Memory B cell (primary cell): Measurements from ENCODE around the gene TMEM100.

ENCODE experiments used
- ATAC-seq: fragments of 150-1000 bp; cut with Tn5 transposase; 2 replicates; pipeline ENCODE4 v1.10.0; 2021; ENCODE audit warnings: low read depth, mild to moderate bottlenecking, moderate library complexity
- DNase-seq, 2 donors: peaks; one replicate each; pipeline ENCODE4 v3.0.0; 2022; ENCODE audit warnings: low spot score in 2 of 2
- H3K27ac Mint-ChIP-seq: one replicate; pipeline ENCODE4 v1.8.0; 2022; ENCODE audit warnings: mild to moderate bottlenecking, moderate library complexity, mixed read lengths
- H3K27me3 Mint-ChIP-seq: one replicate; pipeline ENCODE4 v1.8.0; 2022; ENCODE audit warnings: mixed read lengths
- H3K36me3 Mint-ChIP-seq: one replicate; pipeline ENCODE4 v1.8.0; 2022; ENCODE audit warnings: mild to moderate bottlenecking, mixed read lengths
- H3K4me1 Mint-ChIP-seq: one replicate; pipeline ENCODE4 v1.8.0; 2022; ENCODE audit warnings: mixed read lengths
- H3K4me3 Mint-ChIP-seq: one replicate; pipeline ENCODE4 v1.8.0; 2022; ENCODE audit warnings: mild to moderate bottlenecking, moderate library complexity, mixed read lengths
- H3K9me3 Mint-ChIP-seq: one replicate; pipeline ENCODE4 v1.8.0; 2022; ENCODE audit warnings: mixed read lengths

Gene TMEM100

GRCh38 chr17:55735731-55736405 is 13.2 kb upstream of the TMEM100 start:
- DNase-seq (peak in 1 of 2 donors; percentile 14), ATAC-seq (peak; percentile 29)
- no peak overlapping the region for H3K4me3 Mint-ChIP-seq
- H3K27ac Mint-ChIP-seq, result no peak overlapping the region
- no peaks in the 10 kb centered on the region for H3K9me3 Mint-ChIP-seq
- no peaks in the 10 kb centered on the region for H3K36me3 Mint-ChIP-seq
- H3K27me3 Mint-ChIP-seq, result peaks cover 19% of the 10 kb centered on the region
- H3K4me1 Mint-ChIP-seq, result peaks cover 5% of the 10 kb centered on the region

GRCh38 chr17:55734128-55734781 is 11.6 kb upstream of the TMEM100 start:
- no peaks in the 10 kb centered on the region for H3K36me3 Mint-ChIP-seq
- DNase-seq (no peak), ATAC-seq (no peak)
- peaks cover 18% of the 10 kb centered on the region for H3K27me3 Mint-ChIP-seq
- no peaks in the 10 kb centered on the region for H3K9me3 Mint-ChIP-seq
- no peak overlapping the region for H3K4me3 Mint-ChIP-seq
- H3K27ac Mint-ChIP-seq, result no peak overlapping the region
- peaks cover 5% of the 10 kb centered on the region for H3K4me1 Mint-ChIP-seq

GRCh38 chr17:55731586-55732250 is 9.1 kb upstream of the TMEM100 start:
- peaks cover 23% of the 10 kb centered on the region for H3K27me3 Mint-ChIP-seq
- DNase-seq (no peak), ATAC-seq (no peak)
- H3K27ac Mint-ChIP-seq, result no peak overlapping the region
- no peak overlapping the region for H3K4me3 Mint-ChIP-seq
- no peaks in the 10 kb centered on the region for H3K9me3 Mint-ChIP-seq
- no peaks in the 10 kb centered on the region for H3K36me3 Mint-ChIP-seq
- peaks cover 2% of the 10 kb centered on the region for H3K4me1 Mint-ChIP-seq

- H3K4me1 Mint-ChIP-seq, result peaks cover 2% of the 10 kb centered on the region
- H3K9me3 Mint-ChIP-seq, result no peaks in the 10 kb centered on the region
- H3K36me3 Mint-ChIP-seq, result no peaks in the 10 kb centered on the region
- H3K27me3 Mint-ChIP-seq, result peaks cover 23% of the 10 kb centered on the region
- no peak for ATAC-seq
- DNase-seq, result no peak
- H3K4me3 Mint-ChIP-seq, result no peak overlapping the region
- H3K27ac Mint-ChIP-seq, result no peak overlapping the region
Measured at GRCh38 chr17:55730808-55731207, 8.1 kb upstream of the TMEM100 start.

GRCh38 chr17:55730380-55730779 is 7.7 kb upstream of the TMEM100 start:
- Mint-ChIP-seq H3K4me1 (peaks cover 6% of the 10 kb centered on the region), H3K9me3 (no peaks in the 10 kb centered on the region), H3K36me3 (no peaks in the 10 kb centered on the region), H3K4me3 (no peak overlapping the region), H3K27ac (no peak overlapping the region), H3K27me3 (peaks cover 24% of the 10 kb centered on the region)
- ATAC-seq (no peak), DNase-seq (no peak)

GRCh38 chr17:55729484-55729883 is 6.8 kb upstream of the TMEM100 start:
- peaks cover 24% of the 10 kb centered on the region for H3K27me3 Mint-ChIP-seq
- H3K4me3 Mint-ChIP-seq, result no peak overlapping the region
- no peaks in the 10 kb centered on the region for H3K9me3 Mint-ChIP-seq
- H3K27ac Mint-ChIP-seq, result no peak overlapping the region
- peaks cover 10% of the 10 kb centered on the region for H3K4me1 Mint-ChIP-seq
- ATAC-seq, result no peak
- DNase-seq, result no peak
- no peaks in the 10 kb centered on the region for H3K36me3 Mint-ChIP-seq

- Mint-ChIP-seq H3K9me3 (no peaks in the 10 kb centered on the region), H3K36me3 (no peaks in the 10 kb centered on the region), H3K4me1 (peaks cover 8% of the 10 kb centered on the region), H3K4me3 (no peak overlapping the region), H3K27ac (no peak overlapping the region), H3K27me3 (peaks cover 21% of the 10 kb centered on the region)
- no peak for ATAC-seq
- DNase-seq, result no peak
Measured at GRCh38 chr17:55728833-55729232, 6.2 kb upstream of the TMEM100 start.

GRCh38 chr17:55728361-55728760 is 5.7 kb upstream of the TMEM100 start:
- no peaks in the 10 kb centered on the region for H3K9me3 Mint-ChIP-seq
- peaks cover 8% of the 10 kb centered on the region for H3K4me1 Mint-ChIP-seq
- ATAC-seq (no peak), DNase-seq (no peak)
- no peak overlapping the region for H3K27ac Mint-ChIP-seq
- H3K4me3 Mint-ChIP-seq, result no peak overlapping the region
- peaks cover 19% of the 10 kb centered on the region for H3K27me3 Mint-ChIP-seq
- no peaks in the 10 kb centered on the region for H3K36me3 Mint-ChIP-seq

- peaks cover 17% of the 10 kb centered on the region for H3K27me3 Mint-ChIP-seq
- no peak for ATAC-seq
- no peaks in the 10 kb centered on the region for H3K36me3 Mint-ChIP-seq
- H3K27ac Mint-ChIP-seq, result no peak overlapping the region
- no peak overlapping the region for H3K4me3 Mint-ChIP-seq
- H3K4me1 Mint-ChIP-seq, result peaks cover 8% of the 10 kb centered on the region
- DNase-seq, result no peak
- H3K9me3 Mint-ChIP-seq, result no peaks in the 10 kb centered on the region
Measured at GRCh38 chr17:55727920-55728319, 5.3 kb upstream of the TMEM100 start.

- Mint-ChIP-seq H3K27me3 (peaks cover 18% of the 10 kb centered on the region), H3K4me1 (peaks cover 8% of the 10 kb centered on the region), H3K27ac (no peak overlapping the region)
Measured at GRCh38 chr17:55727275-55727674, 4.6 kb upstream of the TMEM100 start.

GRCh38 chr17:55726440-55726839 is 3.8 kb upstream of the TMEM100 start:
- H3K27ac Mint-ChIP-seq, result no peak overlapping the region
- H3K9me3 Mint-ChIP-seq, result no peaks in the 10 kb centered on the region
- no peak overlapping the region for H3K4me3 Mint-ChIP-seq
- H3K27me3 Mint-ChIP-seq, result peaks cover 17% of the 10 kb centered on the region
- peaks cover 8% of the 10 kb centered on the region for H3K4me1 Mint-ChIP-seq
- no peak for ATAC-seq
- no peaks in the 10 kb centered on the region for H3K36me3 Mint-ChIP-seq
- no peak for DNase-seq

More at GRCh38 chr17:55727275-55727674, 4.6 kb upstream of the TMEM100 start:
- ATAC-seq (no peak), DNase-seq (no peak)
- Mint-ChIP-seq H3K9me3 (no peaks in the 10 kb centered on the region), H3K4me3 (no peak overlapping the region), H3K36me3 (no peaks in the 10 kb centered on the region)

- no peak overlapping the region for H3K4me3 Mint-ChIP-seq
- H3K9me3 Mint-ChIP-seq, result no peaks in the 10 kb centered on the region
- H3K36me3 Mint-ChIP-seq, result no peaks in the 10 kb centered on the region
- H3K27ac Mint-ChIP-seq, result no peak overlapping the region
- ATAC-seq (no peak), DNase-seq (no peak)
- peaks cover 16% of the 10 kb centered on the region for H3K27me3 Mint-ChIP-seq
- peaks cover 8% of the 10 kb centered on the region for H3K4me1 Mint-ChIP-seq
Measured at GRCh38 chr17:55723488-55723848, 804 bp upstream of the TMEM100 start.

- Mint-ChIP-seq H3K4me3 (no peak overlapping the region), H3K36me3 (no peaks in the 10 kb centered on the region), H3K27me3 (peaks cover 12% of the 10 kb centered on the region), H3K27ac (no peak overlapping the region), H3K4me1 (peaks cover 8% of the 10 kb centered on the region), H3K9me3 (no peaks in the 10 kb centered on the region)
- DNase-seq (no peak), ATAC-seq (no peak)
Measured at GRCh38 chr17:55722016-55722736, 488 bp downstream of the TMEM100 start.
